Vagina (tissue), 2 donors: ENCODE measurements around the gene SERTAD2.

Experiments
- CTCF ChIP-seq, 3 experiments: fragments of 450-650 bp in 2 of 3; fragments of 200-600 bp in 1 of 3; sonication (generic) in 1 of 3; IDR thresholded peaks; one replicate each; pipeline ENCODE4 v1.5.1; 2017 to 2019; ENCODE audit warnings: antibody characterized with exemption in 3 of 3, mild to moderate bottlenecking in 2 of 3, moderate library complexity in 2 of 3
- POLR2A ChIP-seq, 2 donors: fragments of 450-650 bp; IDR thresholded peaks; one replicate each; pipeline ENCODE4 v1.6.1; 2017; ENCODE audit warnings: antibody characterized with exemption in 2 of 2, mild to moderate bottlenecking in 2 of 2, moderate library complexity in 2 of 2
- POLR2AphosphoS5 ChIP-seq, 2 donors: sonication (generic); formaldehyde crosslinking; IDR thresholded peaks; one replicate each; pipeline ENCODE4 v1.9.0; 2017; ENCODE audit warnings: antibody characterized with exemption in 2 of 2, mild to moderate bottlenecking in 2 of 2, low read depth in 1 of 2; ENCODE audit not compliant: insufficient read depth in 1 of 2

- TF ChIP-seq POLR2A (IDR thresholded peaks at IDR 0.05): no peak
- TF ChIP-seq CTCF (IDR thresholded peaks at IDR 0.05): no peak
- no peak for TF ChIP-seq POLR2AphosphoS5 (IDR thresholded peaks at IDR 0.05; ENCODE audit: insufficient read depth in 1 of 2, low read depth in 1 of 2)
These were observed 9.7 kb upstream of the SERTAD2 start for GRCh38 chr2:64663402-64663801.
